Stimulated activated CD4-positive, alpha-beta T cell treated with anti-CD3 and anti-CD28 coated beads, Interleukin-1b, Interleukin-23, amount 100 ng/mL, for 1 hour (primary cell): Measurements from ENCODE around the gene GPR33.
A peak's percentile ranks its signal among the peaks of the same experiment; 100 is the strongest.
"Not testable (repeated sequence)": the region's sequence is repeated elsewhere in the genome, so short reads cannot be mapped to it uniquely, and the experiment has no call there.

Source experiments
- DNase-seq, 2 donors: peaks; one replicate each; pipeline ENCODE4 v3.0.0-alpha.2; 2020; ENCODE audit warnings: low read depth in 2 of 2

Gene GPR33

DNA sequence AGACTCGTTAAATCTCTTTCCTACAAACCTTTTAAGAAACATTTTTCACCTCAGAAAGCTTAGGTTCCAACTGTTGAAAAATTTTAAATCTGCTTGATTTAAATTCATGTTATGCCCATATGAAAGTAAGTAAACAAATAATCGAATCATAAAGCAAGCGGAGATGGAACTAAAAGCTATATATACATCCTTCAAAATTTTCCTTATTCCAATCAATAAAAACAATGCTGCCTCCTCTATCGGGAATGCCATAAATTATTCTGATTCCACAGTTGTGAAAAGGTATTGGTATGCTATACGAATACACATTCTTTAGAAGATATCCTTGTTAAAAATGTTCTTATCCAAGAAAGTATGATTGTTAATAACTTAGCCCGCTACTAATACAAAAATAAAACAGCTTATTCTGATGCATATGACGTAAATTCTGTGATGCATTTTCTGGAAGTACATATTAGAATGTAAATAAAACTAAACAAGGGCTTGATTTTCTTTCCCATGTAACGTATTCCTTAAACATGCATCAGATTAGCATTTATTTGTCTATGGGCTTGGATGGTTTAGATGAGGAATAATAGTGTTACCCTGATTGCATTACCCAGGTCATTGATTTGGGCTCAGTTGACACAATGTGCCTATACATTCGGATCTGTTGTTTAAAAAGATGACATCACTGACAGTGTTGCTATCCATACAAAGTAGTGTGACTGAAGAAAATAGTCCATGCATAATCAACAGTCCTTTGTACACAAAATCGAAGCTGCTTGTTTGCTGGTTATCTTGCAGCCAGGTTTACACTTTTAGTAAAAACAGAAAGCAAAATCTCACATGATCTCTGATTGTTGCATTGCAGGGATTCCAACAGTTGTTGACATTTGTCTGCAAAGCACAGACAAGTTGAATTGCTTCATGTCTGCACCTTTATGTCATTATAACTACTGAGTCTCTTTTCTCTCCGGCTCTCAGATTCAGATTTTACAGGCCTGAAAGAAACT is 29.9 kb downstream of the GPR33 start:
- no peak for DNase-seq

DNA sequence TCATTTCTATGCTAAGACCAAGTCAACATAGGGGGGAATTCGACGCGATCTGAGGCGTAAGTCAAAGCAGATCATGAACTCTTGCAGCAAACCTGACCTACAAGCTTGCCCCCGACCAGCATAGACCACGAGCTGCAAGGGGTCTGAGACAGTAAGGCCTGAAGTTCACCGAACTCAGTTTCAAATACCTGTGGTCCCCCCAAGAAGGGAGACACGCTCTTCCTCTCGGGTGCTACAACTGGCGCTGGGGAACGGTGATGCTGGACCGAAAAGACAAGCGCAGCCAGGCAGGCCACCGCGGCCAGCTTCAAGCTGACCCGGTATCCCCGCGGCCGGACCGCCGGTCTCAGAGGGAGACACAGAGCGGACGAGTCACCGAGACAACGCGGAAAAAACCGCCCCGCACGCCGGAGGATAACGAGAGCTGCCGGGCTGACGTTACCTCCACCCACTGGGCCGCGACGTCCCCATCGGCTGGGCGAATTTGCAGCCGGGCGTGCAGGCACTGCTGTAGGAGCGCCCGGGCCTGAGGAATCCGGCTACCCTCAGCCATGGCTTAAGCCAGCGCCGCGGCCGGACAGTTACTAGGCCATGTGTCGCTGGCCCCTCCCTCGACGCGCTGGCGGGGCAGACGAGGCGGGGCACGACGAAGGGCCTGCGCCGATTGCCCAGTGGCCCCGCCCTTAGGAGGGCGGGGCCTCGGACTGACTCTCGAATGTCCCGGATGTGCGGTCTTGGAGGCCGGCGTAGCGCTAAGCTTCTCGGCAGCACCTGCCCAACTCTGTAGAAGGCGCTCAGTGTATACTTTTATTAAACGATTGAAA is 30.8 kb downstream of the GPR33 start, which contains the start of gene DTD2:
TSS of gene DTD2 (minus strand) at position 666 of the 824 bp plus-strand sequence. CDS start at position 553, 113 bp downstream.
- DNase-seq = peak; percentile 81 to 86

DNA sequence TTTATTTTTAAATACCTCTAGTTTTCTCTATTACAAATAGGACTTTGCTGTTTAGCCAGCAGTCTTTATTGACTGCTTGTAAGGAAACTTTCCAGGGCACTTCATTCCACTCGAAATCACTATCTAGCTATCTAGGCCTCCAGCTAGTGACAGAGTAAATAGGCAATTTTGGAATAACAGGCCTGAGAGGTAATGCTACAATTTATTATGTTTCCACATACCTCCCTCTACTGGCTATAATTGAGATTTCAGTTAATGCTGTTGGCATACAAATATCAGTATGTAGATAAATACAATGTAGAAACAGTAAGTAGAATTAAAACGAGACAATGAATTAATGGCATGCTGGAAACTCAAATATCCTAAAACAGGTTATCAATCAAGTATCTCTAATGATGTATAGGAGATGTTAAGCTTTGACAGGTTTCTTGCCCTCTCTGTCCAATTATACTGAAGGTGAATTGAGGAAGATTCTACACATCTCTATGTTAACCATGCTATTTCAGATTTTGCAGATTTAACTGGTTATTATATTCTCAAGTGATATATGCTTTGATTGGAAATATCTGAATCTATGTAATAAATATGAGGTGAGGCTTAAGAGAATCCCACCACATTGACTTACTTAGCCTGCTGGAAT is 37.7 kb downstream of the GPR33 start:
- no peak for DNase-seq

DNA sequence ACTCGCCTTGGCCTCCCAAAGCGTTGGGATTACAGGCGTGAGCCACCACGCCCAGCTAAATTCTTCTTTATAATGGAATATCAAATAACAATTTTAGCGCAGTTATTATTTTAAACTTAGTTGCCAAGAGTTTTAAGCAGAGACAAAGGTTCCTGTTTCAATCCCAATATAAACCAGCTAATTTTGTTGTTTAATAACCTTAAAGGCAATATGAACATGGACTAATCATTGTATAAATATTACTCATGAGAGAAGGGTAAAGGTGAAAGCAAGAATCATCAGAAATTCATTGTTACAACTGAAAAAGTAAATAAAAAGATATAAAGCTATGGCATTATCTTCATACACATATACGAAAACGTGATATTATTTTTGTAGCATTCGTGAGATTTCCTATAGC is 38.7 kb downstream of the GPR33 start:
- no peak for DNase-seq

DNA sequence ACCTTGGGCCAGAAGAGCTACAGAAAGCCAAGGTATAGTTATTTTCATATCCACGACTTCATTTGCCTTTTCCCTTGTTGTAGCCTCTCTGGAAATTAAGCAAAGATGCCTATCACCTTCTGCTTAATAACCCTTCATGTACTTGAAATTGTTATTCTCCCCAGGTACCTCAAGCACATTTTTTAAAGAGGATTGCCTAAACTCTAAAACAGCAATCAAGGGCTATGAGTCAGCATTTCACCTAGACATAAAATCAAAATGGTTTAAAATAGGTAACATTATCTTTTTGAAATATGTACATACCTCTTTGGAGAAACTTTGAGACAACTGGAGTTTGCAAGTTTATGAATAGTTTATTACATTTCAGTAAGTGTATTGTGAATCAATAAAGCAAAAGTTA is 42.1 kb downstream of the GPR33 start:
- no peak for DNase-seq

DNA sequence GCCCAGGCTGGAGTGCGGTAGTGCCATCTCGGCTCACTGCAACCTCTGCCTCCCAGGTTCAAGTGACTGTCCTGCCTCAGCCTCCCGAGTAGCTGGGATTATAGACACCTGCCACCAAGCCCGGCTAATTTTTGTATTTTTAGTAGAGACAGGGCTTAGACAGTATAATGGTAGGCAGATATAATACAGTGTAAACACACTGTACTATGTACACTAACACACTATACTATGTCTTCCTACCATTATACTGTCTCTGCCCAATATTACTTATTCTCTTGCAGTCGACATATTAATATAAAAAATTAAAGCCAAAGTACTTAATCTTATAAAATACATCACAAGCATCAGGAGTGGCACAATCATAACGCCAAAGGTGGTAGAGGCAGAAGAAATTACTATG is 45.6 kb downstream of the GPR33 start:
- DNase-seq = no peak

DNA sequence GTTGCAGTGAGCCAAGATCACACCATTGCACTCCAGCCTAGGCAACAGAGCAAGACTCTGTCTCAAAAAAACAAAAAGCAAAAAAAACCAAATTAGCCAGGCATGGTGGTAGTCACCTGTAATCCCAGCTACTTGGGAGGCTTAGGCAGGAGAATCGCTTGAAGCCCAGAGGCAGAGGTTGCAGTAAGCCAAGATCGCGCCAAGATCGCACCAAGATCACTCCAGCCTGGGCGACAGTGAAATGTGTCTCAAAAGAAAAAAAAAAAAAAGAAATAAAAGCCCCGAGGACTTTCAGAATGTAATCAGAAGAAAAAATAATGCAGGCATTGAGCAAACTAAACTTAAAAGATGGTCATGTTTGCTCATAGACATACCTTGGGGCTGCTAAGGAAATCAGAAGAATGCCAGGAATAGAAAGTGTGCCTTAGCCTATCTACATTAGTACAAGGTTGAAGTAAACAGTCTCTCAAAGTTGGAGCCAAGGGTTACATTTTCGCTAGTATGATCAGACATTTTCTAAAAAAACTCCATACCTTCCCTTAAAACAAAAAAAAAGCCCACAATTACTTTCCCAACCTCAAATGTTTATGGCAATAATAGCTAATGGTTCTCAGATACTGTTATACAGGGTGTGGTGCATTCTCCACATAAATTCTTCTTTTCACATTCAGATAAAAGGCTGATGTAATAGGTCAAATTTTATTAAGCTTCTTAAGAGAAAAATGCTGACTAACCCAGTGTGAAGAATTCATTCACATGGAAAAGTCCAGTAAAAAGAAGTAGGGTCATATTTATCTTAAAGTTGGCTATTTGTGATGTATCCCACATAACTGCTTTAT is 46.3 kb downstream of the GPR33 start:
- no peak for DNase-seq

DNA sequence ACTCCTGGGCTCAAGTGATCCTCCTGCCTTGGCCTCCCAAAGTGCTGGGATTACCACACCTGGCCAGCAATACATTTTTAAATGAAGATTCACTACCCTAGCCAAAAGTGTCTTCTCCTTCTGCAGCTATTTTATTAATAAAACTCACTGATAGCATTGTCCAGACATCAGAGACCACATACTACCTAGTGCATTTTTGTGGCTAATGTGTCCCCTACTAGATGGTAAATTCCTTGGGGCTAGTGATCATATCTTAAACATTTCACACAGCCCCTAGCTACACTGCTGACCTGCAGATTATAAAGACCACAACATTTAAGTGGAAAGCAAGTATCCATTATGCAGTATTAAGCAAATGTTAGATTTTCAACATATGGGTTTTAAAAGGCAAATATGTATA is 47.6 kb downstream of the GPR33 start:
- no peak for DNase-seq

DNA sequence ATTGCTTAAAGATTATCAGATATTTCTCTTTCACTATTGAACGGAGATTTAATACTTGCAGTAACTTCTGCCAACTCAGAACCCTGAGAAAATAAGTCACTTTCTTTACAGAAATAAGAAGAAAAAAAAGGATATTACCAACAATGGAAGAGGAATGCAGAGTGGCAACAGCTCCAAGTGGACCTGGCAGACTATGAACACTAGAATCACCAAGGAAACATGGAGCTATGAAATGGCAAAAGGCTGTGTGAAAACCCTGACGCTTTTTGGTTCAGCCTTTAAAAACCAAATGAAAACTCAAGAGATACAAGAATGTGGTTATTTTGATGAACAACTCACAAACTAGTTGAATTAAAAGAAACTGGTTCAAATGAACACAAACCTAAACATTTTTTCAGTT is 48.3 kb downstream of the GPR33 start:
- no peak for DNase-seq

DNA sequence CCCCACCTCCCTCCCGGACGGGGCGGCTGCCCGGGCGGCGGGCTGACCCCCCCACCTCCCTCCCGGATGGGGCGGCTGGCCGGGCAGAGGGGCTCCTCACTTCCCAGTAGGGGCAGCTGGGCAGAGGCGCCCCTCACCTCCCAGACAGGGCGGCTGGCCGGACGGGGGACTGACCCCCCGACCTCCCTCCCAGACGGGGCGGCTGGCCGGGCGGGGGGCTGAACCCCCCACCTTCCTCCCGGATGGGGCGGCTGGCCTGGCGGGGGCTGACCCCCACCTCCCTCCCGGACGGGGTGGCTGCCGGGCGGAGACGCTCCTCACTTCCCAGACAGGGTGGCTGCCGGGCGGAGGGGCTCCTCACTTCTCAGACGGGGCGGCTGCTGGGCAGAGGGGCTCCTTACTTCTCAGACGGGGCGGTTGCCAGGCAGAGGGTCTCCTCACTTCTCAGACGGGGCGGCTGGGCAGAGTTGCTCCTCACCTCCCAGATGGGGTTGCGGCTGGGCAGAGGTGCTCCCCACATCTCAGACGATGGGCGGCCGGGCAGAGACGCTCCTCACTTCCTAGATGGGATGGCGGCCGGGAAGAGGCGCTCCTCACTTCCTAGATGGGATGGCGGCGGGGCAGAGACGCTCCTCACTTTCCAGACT is 50.7 kb downstream of the GPR33 start:
- not testable (repeated sequence) for DNase-seq

DNA sequence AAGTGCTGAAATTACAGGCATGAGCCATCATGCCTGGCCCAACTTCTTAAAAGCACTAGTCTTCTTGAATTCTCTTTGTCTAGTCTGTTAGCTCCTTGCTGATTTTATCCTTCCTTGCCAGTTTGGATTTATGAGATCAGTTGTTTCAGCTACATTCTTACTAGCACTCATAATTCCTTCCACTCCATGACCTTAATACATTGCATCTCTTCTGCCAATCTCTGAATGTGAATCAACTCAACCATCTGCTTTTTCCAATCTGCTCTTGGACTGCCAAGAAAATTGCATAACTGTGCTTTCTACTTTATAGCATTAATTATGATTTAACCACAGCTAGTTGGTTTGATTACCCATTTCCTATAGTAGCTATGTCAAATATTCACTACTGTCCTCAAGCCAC is 52.6 kb downstream of the GPR33 start:
- no peak for DNase-seq
